ENCODE measurements around the gene RGPD4.

Gene RGPD4

DNA sequence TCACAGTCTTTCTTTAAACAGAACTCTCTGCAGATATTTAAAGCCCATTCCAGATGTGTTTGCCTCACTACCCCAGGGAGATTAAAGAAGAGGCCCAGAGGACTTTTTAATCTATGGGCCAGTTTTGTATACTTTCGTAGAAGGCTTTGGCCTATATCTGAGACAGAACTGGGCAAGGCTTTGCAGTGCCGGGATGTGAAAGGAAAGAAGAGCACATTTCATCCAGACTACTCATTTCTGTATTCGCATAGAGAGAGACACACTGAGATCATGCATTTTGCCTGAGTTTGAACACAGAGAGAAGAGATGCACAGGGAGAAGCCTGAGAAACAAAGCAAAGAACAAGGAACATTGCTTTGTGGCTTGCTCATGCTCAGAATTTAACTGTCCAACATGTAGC lies 104.7 kb downstream of the RGPD4 start:
- TF ChIP-seq, protein P1, sequence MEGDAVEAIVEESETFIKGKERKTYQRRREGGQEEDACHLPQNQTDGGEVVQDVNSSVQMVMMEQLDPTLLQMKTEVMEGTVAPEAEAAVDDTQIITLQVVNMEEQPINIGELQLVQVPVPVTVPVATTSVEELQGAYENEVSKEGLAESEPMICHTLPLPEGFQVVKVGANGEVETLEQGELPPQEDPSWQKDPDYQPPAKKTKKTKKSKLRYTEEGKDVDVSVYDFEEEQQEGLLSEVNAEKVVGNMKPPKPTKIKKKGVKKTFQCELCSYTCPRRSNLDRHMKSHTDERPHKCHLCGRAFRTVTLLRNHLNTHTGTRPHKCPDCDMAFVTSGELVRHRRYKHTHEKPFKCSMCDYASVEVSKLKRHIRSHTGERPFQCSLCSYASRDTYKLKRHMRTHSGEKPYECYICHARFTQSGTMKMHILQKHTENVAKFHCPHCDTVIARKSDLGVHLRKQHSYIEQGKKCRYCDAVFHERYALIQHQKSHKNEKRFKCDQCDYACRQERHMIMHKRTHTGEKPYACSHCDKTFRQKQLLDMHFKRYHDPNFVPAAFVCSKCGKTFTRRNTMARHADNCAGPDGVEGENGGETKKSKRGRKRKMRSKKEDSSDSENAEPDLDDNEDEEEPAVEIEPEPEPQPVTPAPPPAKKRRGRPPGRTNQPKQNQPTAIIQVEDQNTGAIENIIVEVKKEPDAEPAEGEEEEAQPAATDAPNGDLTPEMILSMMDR (IDR thresholded peaks at IDR 0.05; ENCODE audit: insufficient read depth, low read depth, low read length, missing control alignments), result no peak
- DNase-seq (ENCODE audit: low read depth), result no peak
- no peak overlapping the region for H3K4me3 ChIP-seq (ENCODE audit: low read depth, low read length)

DNA sequence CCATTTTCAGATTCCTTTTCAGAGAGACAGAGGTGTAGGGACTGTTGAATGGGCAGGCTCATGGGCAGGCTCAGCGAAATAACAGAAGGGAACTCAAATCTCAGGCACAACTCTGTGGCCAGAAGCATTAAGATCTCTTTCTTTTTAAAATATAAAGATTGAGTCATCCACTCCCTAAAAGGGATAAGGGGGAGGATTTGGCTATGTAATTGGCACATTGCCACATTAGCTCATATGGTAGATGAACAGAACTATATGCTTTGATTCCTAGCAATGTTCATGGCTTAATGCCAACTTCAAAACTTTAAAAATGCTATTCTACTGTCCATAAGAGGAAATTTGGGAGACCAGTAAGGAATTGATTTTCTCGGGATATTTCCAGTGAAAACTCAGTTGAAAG lies 105.8 kb downstream of the RGPD4 start:
- no peak for DNase-seq (ENCODE audit: low read depth)
- TF ChIP-seq, protein P1 (IDR thresholded peaks at IDR 0.05; ENCODE audit: insufficient read depth, low read depth, low read length, missing control alignments), result no peak
- no peak overlapping the region for H3K4me3 ChIP-seq (ENCODE audit: low read depth, low read length)

DNA sequence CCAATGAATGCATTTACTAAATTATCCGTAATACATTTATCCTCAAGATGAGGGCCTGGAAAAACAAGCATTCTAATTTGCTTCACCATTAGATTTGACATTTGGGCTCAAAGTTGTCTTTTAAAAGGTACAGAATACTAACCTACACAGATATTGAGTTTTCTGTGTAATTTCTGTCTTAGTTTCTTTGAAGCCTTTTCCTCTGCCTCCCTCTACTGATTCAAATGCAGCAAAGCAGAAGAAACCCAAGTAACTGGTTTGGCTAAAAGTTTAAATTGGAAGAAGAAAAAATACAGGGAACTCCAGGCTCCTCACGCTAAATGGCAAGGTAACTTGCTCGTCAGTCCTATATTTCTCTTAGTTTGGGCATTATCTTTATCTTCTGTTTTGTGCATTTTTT lies 106.3 kb downstream of the RGPD4 start:
- no peak for DNase-seq (ENCODE audit: low read depth)
- TF ChIP-seq, protein P1 (IDR thresholded peaks at IDR 0.05; ENCODE audit: insufficient read depth, low read depth, low read length, missing control alignments), result peak; percentile 24
- no peak overlapping the region for H3K4me3 ChIP-seq (ENCODE audit: low read depth, low read length)

DNA sequence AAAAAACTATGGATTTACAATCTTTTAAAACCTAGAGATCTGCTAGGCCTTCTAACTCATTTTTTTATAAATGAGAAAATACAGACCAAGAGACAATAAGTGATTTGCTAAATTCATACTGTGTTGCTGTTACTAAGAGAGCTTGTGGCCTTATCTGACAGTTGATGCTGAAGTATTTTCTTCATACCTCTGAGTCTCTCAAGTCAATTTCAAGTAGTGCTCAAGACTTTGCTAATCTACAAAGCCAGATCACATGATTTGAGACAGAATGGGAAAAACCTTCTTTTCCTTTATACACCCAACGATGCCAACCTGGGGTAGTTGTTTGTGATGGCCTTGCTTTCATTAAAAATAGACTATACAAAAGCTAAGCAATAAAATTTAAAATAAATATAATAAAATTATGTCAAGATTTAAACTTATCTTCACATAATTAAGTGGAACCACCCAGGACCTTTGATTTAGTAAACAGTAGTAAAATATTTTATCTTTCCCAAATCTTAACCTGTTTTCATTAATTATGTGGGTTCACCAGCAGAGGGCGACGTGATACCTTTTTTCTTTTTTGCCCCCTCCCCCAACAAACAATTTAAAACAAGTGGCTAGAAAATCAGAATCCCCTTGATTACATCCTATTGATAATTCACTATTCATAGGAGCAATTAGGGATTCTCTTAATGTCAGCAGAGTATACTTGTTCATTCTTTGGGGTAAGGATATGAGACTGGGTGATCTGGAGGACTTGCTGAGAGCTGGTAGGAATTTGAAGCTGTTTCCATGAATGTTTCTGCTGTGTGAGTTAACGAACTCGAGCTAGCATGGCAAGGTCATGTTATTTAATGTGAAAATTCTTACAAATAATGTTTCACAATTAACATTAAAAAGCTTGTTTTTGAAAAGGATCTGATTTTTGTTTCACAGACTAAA lies 110.0 kb downstream of the RGPD4 start:
- DNase-seq (ENCODE audit: low read depth), result peak; percentile 10
- TF ChIP-seq, protein P1 (IDR thresholded peaks at IDR 0.05; ENCODE audit: insufficient read depth, low read depth, low read length, missing control alignments), result peak; percentile 23
- no peak overlapping the region for H3K4me3 ChIP-seq (ENCODE audit: low read depth, low read length)

Measured in GM12865 (cell line).